ENCODE data around the gene FNBP1L. TPM values are rescaled to one million over a fixed set of nuclear protein-coding genes. Genes with fewer than 3 reads are reported as not detected.

The FNBP1L gene
- total RNA-seq, 6 experiments from 2014 or later = 1.0 to 6.2 (median 1.2) TPM

Other genes starting within 250 kb of the FNBP1L start
- gene DR1, start 102.2 kb upstream of the FNBP1L start, total RNA-seq (2021; fragmentation: NEBNext Ultra II Directional; extraction: Animal tissue kit (Norgen Biotek cat#: 25700)) = 10 to 100 TPM; 76.8 to 90.8 (median 83.1) TPM
- gene BCAR3, start 233.7 kb downstream of the FNBP1L start, total RNA-seq (2021; fragmentation: NEBNext Ultra II Directional; extraction: Animal tissue kit (Norgen Biotek cat#: 25700)) = 10 to 100 TPM; 24.4 to 55.1 (median 26.2) TPM

Measured in HFFc6 (cell line).